GM23248 (cell line): ENCODE measurements around the gene RGS5. TPM values are rescaled to one million over a fixed set of nuclear protein-coding genes. Genes with fewer than 3 reads are reported as not detected.

ENCODE experiments used
- DNase-seq: peaks from one replicate; pipeline ENCODE4 v3.0.0-alpha.2; 2015
- H2AFZ ChIP-seq: fragments of 200-600 bp; sonication (generic); 2 replicates; pipeline ENCODE4 v1.6.1; 2016; ENCODE audit warnings: antibody characterized with exemption
- H3F3A ChIP-seq: fragments of 200-600 bp; sonication (generic); 2 replicates; pipeline ENCODE4 v1.6.1; 2016; ENCODE audit warnings: mild to moderate bottlenecking, antibody characterized with exemption, mixed run types; ENCODE audit not compliant: insufficient read depth
- H3K27ac ChIP-seq: fragments of 200-600 bp; sonication (generic); 2 replicates; pipeline ENCODE4 v1.5.1; 2016; ENCODE audit warnings: mild to moderate bottlenecking
- H3K27me3 ChIP-seq: fragments of 200-600 bp; sonication (generic); replicated peaks from 2 replicates; pipeline ENCODE4 v1.6.1; 2016; ENCODE audit warnings: mild to moderate bottlenecking; ENCODE audit not compliant: insufficient read depth
- H3K36me3 ChIP-seq: fragments of 200-600 bp; sonication (generic); 2 replicates; pipeline ENCODE4 v1.6.1; 2016; ENCODE audit warnings: low read depth, mild to moderate bottlenecking
- H3K4me1 ChIP-seq: fragments of 200-600 bp; sonication (generic); 2 replicates; pipeline ENCODE4 v1.6.1; 2016; ENCODE audit warnings: mild to moderate bottlenecking; ENCODE audit not compliant: insufficient read depth
- H3K4me2 ChIP-seq: fragments of 200-600 bp; sonication (generic); one replicate; pipeline ENCODE4 v1.6.1; 2016; ENCODE audit warnings: mild to moderate bottlenecking; ENCODE audit not compliant: unreplicated experiment
- H3K4me3 ChIP-seq: fragments of 200-600 bp; sonication (generic); 2 replicates; pipeline ENCODE4 v1.5.1; 2016; ENCODE audit warnings: mild to moderate bottlenecking
- H3K79me2 ChIP-seq: fragments of 200-600 bp; sonication (generic); 2 replicates; pipeline ENCODE4 v1.6.1; 2016; ENCODE audit warnings: mild to moderate bottlenecking; ENCODE audit not compliant: insufficient read depth
- H3K9ac ChIP-seq: fragments of 200-600 bp; sonication (generic); 2 replicates; pipeline ENCODE4 v1.6.1; 2016; ENCODE audit warnings: mild to moderate bottlenecking
- H3K9me2 ChIP-seq: fragments of 200-600 bp; sonication (generic); 2 replicates; pipeline ENCODE4 v1.6.1; 2016; ENCODE audit warnings: mixed run types, mild to moderate bottlenecking, moderate library complexity; ENCODE audit not compliant: insufficient read depth
- H3K9me3 ChIP-seq: fragments of 200-600 bp; sonication (generic); one replicate; pipeline ENCODE4 v1.6.1; 2017; ENCODE audit warnings: low read depth
- H4K20me1 ChIP-seq: fragments of 200-600 bp; sonication (generic); 2 replicates; pipeline ENCODE4 v1.6.0; 2016; ENCODE audit not compliant: insufficient read depth
- EZH2 ChIP-seq: fragments of 200-600 bp; sonication (generic); IDR thresholded peaks from 2 replicates; pipeline ENCODE4 v1.6.1; 2018; ENCODE audit warnings: antibody characterized with exemption, mild to moderate bottlenecking; ENCODE audit not compliant: insufficient read depth, poor library complexity, severe bottlenecking
- EZH2phosphoT487 ChIP-seq: fragments of 200-600 bp; sonication (generic); IDR thresholded peaks from 2 replicates; pipeline ENCODE4 v1.6.1; 2018; ENCODE audit warnings: antibody characterized with exemption, moderate library complexity, mild to moderate bottlenecking, low read depth; ENCODE audit not compliant: insufficient read depth
- WGBS, 2 experiments: methylation state at CpG; one replicate each; pipeline ENCODE4 v1.1.6; 2015 to 2017; ENCODE audit warnings: low lambda C conversion rate in 2 of 2, low coverage in 1 of 2; ENCODE audit errors: missing lambda C conversion rate in 2 of 2; 5-methylcytosine and 5-hydroxymethylcytosine counted together
- in situ Hi-C: fragments of 300-500 bp; cut with MboI; formaldehyde crosslinking; loops from 2 replicates; pipeline ENCODE4 v1.15.0; 2020
- polyA plus RNA-seq: library from polyadenylated mRNA; unstranded; fragments of >200 nt; fragmentation: Nextera tagmentation; extraction: Ambion mirVana; gene quantifications from 2 replicates; pipeline ENCODE4 v1.2.1, GENCODE V29; 2016
- total RNA-seq: library from RNA; depleted of rRNA; stranded (reverse); fragments of >200 nt; shearing (Covaris generic); gene quantifications from 2 replicates; pipeline ENCODE4 v1.2.3, GENCODE V29; 2014

RGS5 gene
- total and polyA plus RNA-seq, 2 experiments from 2014 or later = 0.89 to 6.8 TPM

DNA sequence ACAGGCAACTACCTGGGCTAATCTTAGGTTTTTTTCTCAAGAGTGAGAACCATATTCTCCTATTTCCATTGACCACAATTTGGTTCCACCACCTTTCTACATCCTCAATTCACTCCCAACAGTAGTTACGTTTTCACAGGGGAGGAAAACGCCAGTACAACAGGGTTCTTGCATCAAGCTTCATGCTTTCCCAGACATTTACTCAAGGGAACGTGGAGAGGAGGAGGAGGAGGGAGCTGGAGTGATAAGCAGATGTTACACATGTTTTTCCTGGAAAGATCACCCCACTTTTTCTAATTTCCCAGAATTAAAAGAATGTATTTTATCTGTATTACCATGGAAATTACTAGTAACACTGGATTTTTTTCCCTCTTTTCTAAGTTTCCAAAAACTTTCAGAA is 58.3 kb downstream of the RGS5 start:
- in situ Hi-C loops = no loop called here
- Histone ChIP-seq H3F3A (no peaks in the 10 kb centered on the region), H2AFZ (no peak overlapping the region), H3K36me3 (no peaks in the 10 kb centered on the region), H3K4me1 (peaks cover 6% of the 10 kb centered on the region; the same call in 1 of the 2 replicates), H3K4me2 (no peak overlapping the region), H4K20me1 (no peaks in the 10 kb centered on the region), H3K27ac (no peak overlapping the region), H3K79me2 (no peaks in the 10 kb centered on the region), H3K27me3 (no peaks in the 10 kb centered on the region), H3K9ac (no peak overlapping the region), H3K9me2 (no peaks in the 10 kb centered on the region), H3K4me3 (no peak overlapping the region), H3K9me3 (no peaks in the 10 kb centered on the region)
- no peak for DNase-seq
- WGBS, 2 experiments = 70 to 80% methylated on average over 3 of the region's 3 CpGs
- TF ChIP-seq EZH2phosphoT487 = no peak
- no peak for TF ChIP-seq EZH2

DNA sequence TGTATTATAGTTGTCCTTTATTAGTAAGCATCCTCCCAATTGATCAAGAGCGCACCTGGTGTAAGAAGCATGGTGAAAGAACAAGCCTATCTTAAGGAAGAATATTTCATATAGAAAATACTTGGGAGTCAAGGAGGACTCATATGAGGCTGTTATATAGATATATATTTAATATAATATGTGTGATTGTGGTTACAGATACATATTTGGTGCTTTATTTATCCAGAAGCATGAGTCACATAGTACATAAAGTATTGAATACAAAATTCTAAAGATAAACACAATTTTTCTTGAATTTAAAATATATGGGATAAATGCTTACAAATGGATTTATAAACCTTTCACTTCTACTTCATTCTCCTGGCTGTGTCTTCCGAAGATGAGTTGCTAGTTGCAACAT is 60.6 kb downstream of the RGS5 start:
- no peaks in the 10 kb centered on the region for H3F3A ChIP-seq
- H4K20me1 ChIP-seq = no peaks in the 10 kb centered on the region
- H3K9ac ChIP-seq = no peak overlapping the region
- H3K4me2 ChIP-seq = no peak overlapping the region
- in situ Hi-C loops = no loop called here
- no peak overlapping the region for H3K4me3 ChIP-seq
- no peaks in the 10 kb centered on the region for H3K36me3 ChIP-seq
- no peaks in the 10 kb centered on the region for H3K9me3 ChIP-seq
- WGBS, 2 experiments = 91% methylated on average over 2 of the region's 2 CpGs
- DNase-seq = no peak
- no peaks in the 10 kb centered on the region for H3K79me2 ChIP-seq
- no peak overlapping the region for H2AFZ ChIP-seq
- H3K4me1 ChIP-seq = peaks cover 6% of the 10 kb centered on the region; the same call in 1 of the 2 replicates
- H3K27me3 ChIP-seq = no peaks in the 10 kb centered on the region
- TF ChIP-seq EZH2phosphoT487 = no peak
- no peak for TF ChIP-seq EZH2
- H3K27ac ChIP-seq = no peak overlapping the region
- no peaks in the 10 kb centered on the region for H3K9me2 ChIP-seq

DNA sequence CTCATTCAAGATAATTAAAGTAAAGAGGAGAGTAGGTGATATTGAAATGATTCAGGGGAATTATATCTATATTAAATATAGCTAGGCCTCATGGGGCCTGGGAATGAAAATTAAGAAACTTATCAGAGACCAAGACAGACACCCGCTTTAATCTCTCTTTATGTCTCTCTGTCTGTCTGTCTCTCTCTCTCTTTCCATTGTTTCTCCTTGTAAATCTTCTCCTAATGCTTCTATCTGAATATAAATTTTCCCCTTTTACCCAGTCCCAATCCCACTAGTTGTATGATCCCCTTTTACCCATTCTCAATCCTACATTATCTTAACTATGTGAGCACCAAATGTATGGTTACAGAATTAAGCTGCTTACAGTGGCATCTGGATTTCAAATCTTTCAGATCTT is 61.2 kb downstream of the RGS5 start:
- Histone ChIP-seq H3K27me3 (no peaks in the 10 kb centered on the region), H3K36me3 (no peaks in the 10 kb centered on the region), H3K9ac (no peak overlapping the region), H3K4me1 (no peaks in the 10 kb centered on the region), H3K79me2 (no peaks in the 10 kb centered on the region), H3K9me2 (no peaks in the 10 kb centered on the region), H3K27ac (no peak overlapping the region), H3K4me3 (no peak overlapping the region), H3K9me3 (no peaks in the 10 kb centered on the region), H4K20me1 (no peaks in the 10 kb centered on the region), H2AFZ (no peak overlapping the region), H3K4me2 (no peak overlapping the region), H3F3A (no peaks in the 10 kb centered on the region)
- DNase-seq = no peak
- in situ Hi-C loops = no loop called here
- TF ChIP-seq EZH2 = no peak
- no peak for TF ChIP-seq EZH2phosphoT487
- 86 to 90% methylated on average over 1 of the region's 1 CpG for WGBS, 2 experiments

DNA sequence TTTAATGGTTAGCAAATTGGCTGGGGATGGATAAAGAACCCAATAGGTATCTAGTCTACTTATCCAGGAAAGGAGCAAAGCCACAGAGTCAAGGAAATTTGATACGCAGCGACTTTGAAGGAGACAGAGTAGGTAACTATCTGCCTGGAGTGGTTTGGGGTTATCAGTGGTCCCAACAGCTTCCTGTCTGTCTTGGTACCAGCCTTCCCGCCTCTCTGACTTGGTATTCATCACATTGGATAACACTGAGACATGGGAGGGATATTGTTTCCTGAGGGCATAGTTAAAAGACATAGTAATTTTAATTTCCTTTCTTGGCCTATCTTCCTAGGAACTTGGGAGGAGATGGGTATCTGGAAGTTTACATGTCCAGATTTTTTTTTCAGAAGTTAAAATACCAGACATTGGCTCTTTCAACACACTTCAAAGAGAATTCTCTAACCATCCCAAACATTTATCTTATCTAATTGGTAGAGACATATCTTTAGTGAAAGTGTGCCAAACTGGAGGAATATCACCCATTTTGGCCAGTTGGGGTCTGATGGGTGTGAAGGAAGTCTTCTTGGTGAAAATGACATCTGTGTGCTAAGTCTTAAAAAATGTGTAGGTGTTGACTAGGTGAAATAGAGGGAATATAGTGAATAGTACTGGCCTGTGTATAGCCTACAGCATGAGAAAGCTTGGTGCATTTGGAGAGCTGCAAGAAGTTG is 65.0 kb downstream of the RGS5 start:
- H3K9me2 ChIP-seq = no peaks in the 10 kb centered on the region
- DNase-seq = no peak
- H3K79me2 ChIP-seq = no peaks in the 10 kb centered on the region
- no peak overlapping the region for H3K4me2 ChIP-seq
- no peak overlapping the region for H3K27ac ChIP-seq
- no peak overlapping the region for H2AFZ ChIP-seq
- no peaks in the 10 kb centered on the region for H3K4me1 ChIP-seq
- H3K4me3 ChIP-seq = no peak overlapping the region
- no peaks in the 10 kb centered on the region for H4K20me1 ChIP-seq
- no peak overlapping the region for H3K9ac ChIP-seq
- no peaks in the 10 kb centered on the region for H3K27me3 ChIP-seq
- no peak for TF ChIP-seq EZH2phosphoT487
- TF ChIP-seq EZH2 = no peak
- no peaks in the 10 kb centered on the region for H3F3A ChIP-seq
- H3K36me3 ChIP-seq = no peaks in the 10 kb centered on the region
- 76 to 78% methylated on average over 3 of the region's 3 CpGs for WGBS, 2 experiments
- no peaks in the 10 kb centered on the region for H3K9me3 ChIP-seq
- in situ Hi-C loops = no loop called here
